ENCODE data around the gene PSMG3.

Gene PSMG3

DNA sequence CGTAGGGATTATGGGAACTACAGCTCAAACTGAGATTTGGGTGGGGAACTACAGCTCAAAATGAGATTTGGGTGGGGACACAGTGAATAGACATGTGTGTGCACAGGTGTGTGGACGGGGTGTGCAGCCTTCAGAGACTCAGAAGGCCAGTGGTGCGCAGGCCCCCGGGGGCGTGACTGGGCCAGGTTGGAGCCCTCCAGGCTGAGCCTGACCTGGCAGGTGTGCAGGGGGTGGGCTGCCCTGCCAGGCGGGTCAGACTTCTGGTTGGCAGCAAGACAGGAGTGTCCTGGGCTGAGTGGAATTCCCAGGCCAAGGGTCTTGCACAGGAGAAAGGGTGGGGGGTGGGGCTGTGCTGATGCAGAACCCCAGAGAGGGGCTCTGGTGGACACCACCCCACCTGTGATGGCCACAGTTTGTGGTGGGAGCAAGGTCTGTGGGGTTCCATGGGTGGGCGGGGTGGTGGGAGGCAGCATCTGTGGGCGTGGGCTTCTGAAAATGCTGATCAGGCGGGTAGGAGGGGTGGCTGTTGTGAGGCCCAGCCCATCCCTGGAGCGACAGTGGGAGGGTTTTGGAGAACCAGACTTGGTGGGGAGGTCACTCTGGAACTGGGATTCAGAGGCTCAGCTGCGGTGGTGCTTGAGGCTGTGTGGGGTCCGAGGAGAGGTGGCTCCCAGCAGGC lies 29.3 kb upstream of the PSMG3 start:
- no peak for DNase-seq
- H3K9me3 ChIP-seq = no peaks in the 10 kb centered on the region
- H3K4me3 ChIP-seq (ENCODE audit: low read depth, low read length) = no peak overlapping the region
- H3K36me3 ChIP-seq = no peaks in the 10 kb centered on the region
- TF ChIP-seq, protein P1, sequence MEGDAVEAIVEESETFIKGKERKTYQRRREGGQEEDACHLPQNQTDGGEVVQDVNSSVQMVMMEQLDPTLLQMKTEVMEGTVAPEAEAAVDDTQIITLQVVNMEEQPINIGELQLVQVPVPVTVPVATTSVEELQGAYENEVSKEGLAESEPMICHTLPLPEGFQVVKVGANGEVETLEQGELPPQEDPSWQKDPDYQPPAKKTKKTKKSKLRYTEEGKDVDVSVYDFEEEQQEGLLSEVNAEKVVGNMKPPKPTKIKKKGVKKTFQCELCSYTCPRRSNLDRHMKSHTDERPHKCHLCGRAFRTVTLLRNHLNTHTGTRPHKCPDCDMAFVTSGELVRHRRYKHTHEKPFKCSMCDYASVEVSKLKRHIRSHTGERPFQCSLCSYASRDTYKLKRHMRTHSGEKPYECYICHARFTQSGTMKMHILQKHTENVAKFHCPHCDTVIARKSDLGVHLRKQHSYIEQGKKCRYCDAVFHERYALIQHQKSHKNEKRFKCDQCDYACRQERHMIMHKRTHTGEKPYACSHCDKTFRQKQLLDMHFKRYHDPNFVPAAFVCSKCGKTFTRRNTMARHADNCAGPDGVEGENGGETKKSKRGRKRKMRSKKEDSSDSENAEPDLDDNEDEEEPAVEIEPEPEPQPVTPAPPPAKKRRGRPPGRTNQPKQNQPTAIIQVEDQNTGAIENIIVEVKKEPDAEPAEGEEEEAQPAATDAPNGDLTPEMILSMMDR (IDR thresholded peaks at IDR 0.05; ENCODE audit: low read depth, low read length) = no peak
- no peaks in the 10 kb centered on the region for H3K4me1 ChIP-seq
- no peaks in the 10 kb centered on the region for H3K27me3 ChIP-seq

DNA sequence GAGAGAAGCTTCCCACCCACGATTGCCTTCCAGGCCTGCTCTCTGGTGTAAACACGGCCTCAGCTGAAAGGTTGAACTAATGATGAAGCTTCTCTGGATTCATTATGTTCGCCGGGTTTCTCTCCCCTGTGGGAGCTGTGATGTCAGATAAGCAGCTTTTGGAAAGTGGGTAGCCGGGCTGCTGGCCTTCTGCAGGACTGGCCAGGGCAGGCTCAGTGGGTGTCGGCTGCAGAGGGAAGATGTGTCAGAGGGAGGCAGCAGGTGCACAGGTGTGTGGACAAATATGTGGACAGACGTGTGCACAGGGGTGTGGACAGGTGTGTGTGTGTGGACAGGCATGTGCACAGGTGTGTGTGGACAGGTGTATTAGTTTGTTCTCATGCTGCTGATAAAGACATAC lies 28.5 kb upstream of the PSMG3 start:
- H3K4me3 ChIP-seq (ENCODE audit: low read depth, low read length) = no peak overlapping the region
- no peaks in the 10 kb centered on the region for H3K36me3 ChIP-seq
- peaks cover 5% of the 10 kb centered on the region for H3K27me3 ChIP-seq
- no peaks in the 10 kb centered on the region for H3K9me3 ChIP-seq
- no peak for DNase-seq
- H3K4me1 ChIP-seq = no peaks in the 10 kb centered on the region
- TF ChIP-seq, protein P1 (IDR thresholded peaks at IDR 0.05; ENCODE audit: low read depth, low read length) = no peak

DNA sequence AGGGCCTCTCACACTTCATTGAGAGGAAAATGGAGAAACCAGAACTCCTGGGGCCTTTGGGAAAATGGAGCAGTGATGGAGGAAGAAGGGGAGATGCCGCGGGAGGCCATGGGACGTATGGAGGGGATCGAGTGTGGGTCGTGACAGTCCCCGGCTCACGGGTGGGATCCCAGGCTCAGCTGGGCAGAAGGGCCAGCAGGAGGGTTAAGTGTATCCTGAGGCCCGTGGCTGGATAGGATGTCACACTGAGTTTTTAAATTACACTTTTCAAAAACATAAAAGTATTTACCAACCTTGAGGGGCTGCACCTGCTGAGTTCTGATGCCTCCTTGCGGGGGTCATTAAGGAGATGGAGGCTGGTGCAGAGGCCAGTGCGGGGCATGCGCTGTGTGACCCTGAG lies 28.0 kb upstream of the PSMG3 start:
- Histone ChIP-seq H3K4me3 (ENCODE audit: low read depth, low read length) (no peak overlapping the region), H3K36me3 (no peaks in the 10 kb centered on the region), H3K9me3 (no peaks in the 10 kb centered on the region), H3K27me3 (peaks cover 9% of the 10 kb centered on the region), H3K4me1 (no peaks in the 10 kb centered on the region)
- TF ChIP-seq, protein P1 (IDR thresholded peaks at IDR 0.05; ENCODE audit: low read depth, low read length) = no peak
- DNase-seq = no peak

DNA sequence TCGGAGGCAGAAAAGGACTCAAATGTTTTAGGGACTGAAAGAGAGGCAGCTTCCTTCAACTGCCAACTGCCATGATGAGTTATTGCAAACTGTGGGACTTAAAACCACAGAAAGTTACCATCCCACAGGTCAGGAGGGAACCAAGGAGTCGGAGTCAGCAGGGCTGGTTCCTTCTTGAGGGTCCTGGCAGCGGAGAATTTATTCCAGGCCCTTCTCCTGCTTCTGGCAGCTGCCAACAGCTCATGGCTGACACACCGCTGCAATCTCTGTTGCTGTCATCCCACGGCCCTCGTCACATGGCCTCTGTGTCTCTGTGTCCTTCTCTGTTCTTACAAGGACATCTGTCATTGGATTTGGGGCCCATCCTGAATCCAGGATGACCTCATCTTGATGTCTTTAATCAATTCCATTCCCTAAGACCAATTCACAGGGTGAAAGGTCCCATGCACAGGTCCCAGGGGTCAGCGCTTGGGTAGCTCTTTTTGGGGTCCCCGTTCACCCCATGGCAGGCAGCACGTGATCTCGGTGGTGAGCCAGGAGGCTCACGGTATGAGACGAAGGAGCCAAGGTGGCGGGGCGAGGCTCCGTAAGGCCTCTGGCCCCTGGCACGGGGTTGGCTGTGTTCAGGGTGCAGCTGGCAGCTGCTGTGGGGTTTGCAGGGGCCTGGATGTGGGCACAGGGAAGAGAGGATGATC lies 27.4 kb upstream of the PSMG3 start:
- no peaks in the 10 kb centered on the region for H3K4me1 ChIP-seq
- H3K36me3 ChIP-seq = no peaks in the 10 kb centered on the region
- H3K9me3 ChIP-seq = no peaks in the 10 kb centered on the region
- no peak overlapping the region for H3K4me3 ChIP-seq (ENCODE audit: low read depth, low read length)
- peaks cover 14% of the 10 kb centered on the region for H3K27me3 ChIP-seq
- TF ChIP-seq, protein P1 (IDR thresholded peaks at IDR 0.05; ENCODE audit: low read depth, low read length) = no peak
- DNase-seq = no peak

DNA sequence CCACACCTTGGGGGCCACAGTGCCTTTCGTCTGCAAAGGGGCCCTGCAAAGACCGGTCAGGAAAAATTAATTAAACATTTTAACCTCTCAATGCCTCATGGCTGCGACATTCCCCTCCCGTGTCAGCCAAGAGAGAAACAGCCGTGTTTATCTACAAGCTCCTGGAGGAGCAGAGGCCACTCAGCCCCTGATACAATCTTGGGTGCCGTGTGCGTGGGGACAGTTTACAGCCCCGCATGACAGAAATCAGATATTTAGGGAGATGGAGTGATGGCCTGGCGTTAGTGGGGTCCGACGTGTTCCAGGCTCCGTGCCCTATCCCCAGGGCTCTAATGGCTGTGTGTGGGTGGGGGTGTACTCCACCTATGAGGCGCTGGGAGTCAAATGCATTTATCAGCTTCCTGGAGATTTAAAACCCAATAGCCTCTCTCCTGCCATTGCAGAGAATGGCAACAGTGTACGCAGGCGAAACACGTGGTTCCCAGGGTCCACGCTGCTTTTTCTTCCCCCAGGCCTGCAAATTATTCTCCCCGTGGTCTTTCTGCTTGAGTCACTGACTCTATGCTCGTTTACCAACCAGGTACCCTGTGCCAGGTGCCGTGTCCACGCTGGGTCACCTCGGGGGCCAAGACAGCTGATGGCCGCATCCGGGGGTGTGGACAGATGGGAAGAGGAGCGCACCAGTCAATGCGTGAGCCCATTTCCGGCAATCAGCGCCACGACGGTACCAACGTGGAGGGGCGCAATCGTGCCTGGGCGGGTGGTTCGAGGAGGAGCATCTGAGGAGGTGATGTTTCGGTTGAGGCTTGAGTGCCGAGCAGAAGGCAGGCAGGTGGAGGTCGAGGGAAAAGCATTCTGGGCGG lies 26.6 kb upstream of the PSMG3 start:
- DNase-seq = no peak
- Histone ChIP-seq H3K4me1 (no peaks in the 10 kb centered on the region), H3K36me3 (no peaks in the 10 kb centered on the region), H3K4me3 (ENCODE audit: low read depth, low read length) (no peak overlapping the region), H3K27me3 (peaks cover 20% of the 10 kb centered on the region), H3K9me3 (no peaks in the 10 kb centered on the region)
- TF ChIP-seq, protein P1 (IDR thresholded peaks at IDR 0.05; ENCODE audit: low read depth, low read length) = no peak

Data from BE2C (cell line).